SHP77 (cell line): ENCODE measurements around the gene ADAMTS18.

Experiments
- DNase-seq, 2 experiments: peaks; one replicate each; lab custom pipeline; 2025; lab: John Stamatoyannopoulos, UW

ADAMTS18 gene

DNA sequence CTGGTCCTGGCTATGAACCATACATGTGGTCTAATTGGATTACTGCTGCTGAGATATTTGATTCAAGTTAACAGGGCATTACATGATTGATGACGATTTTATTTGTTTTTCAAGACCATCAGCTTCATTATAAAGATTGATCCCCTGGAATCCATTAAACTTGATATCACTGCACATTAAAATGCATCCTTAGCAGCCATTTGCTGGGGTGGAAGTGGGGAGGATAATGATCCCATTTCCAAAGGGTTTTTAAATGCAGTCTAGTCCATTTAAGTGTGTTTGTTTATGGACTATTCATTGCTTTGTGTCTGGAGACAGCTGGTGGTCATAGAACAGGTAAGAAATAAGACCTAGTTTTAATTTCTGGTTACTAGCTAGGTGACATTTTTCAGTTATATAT is 40.9 kb downstream of the ADAMTS18 start:
- DNase-seq: no peak

DNA sequence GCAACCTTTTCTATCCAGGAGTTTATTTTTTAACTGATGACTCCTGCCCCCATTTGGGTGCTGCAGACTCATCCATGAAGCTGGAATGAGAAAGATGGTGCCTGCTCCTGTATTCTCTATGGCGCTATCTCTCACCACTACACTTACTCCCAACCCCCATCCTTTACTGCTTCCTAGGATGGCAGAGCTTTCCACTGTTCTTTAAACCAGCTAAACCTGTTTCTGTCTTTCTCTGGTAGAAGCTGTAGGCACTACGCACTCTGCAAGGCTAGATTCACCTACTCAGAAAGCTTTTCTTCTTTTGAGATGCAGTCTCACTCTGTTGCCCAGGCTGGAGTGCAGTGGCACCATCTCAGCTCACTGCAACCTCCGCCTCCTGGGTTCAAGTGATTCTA is 47.0 kb downstream of the ADAMTS18 start:
- no peak for DNase-seq

GRCh38 chr16:77386831-77387814 is 47.7 kb downstream of the ADAMTS18 start:
- DNase-seq: no peak

DNA sequence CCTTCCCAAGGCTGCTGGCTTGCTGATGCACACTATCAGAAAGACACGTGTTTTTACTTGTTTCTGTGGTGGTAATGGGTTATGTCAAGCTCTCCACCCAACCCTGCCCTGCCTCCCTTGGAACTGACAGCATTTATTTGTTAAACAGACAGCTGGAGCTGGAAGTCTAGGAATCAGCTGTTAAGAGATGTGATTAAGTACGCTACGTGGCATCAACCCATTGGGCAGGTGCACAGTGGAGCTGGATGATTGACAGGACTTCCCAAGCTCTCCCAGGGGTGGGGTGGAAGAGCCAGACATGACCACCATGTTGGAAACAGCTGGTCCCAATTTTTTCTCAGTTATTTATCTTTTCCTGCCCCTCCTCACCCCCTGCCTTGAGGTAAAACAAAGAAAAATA is 49.4 kb downstream of the ADAMTS18 start:
- no peak for DNase-seq

DNA sequence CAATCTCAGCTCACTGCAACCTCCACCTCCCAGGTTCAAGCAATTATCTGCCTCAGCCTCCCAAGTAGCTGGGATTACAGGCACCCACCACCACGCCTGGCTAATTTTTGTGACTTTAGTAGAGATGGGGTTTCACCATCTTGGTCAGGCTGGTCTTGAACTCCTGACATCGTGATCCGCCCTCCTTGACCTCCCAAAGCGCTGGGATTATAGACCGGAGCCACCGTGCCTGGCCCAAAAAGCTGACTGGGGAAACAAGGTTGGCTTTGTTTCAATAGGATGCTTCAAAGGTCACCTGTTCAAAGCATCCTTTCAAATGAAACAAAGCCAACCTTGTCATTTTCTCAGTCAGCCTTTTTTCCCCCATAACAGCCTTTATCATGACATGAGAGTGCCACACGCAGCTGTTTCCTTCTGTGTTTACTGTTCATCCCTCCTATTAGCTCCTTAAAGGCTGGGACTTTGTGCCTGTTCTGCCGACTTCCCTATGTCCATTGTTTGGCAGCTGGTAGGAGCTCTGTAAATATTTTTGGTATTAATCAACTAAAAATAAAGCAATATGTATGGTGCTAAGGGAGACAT is 51.1 kb downstream of the ADAMTS18 start:
- no peak for DNase-seq

DNA sequence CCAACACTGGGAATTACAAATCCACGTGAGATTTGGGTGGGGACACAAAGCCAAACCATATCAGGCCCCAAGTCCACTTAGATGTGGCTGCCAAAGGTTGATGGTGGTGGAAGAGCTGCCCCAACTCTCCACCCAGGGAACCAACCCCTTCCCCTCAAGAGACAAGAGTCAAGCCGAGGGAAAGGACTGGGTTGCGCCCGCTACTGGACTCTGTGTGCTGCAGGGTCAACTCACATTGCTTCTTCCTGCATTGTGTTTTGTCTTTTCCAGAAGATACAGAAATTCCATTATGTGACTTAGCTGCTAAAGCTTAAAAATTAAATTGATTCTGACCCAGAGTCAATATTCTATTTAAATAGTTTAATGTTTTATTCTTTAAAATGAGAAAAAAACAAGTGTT is 58.5 kb downstream of the ADAMTS18 start:
- DNase-seq: no peak

DNA sequence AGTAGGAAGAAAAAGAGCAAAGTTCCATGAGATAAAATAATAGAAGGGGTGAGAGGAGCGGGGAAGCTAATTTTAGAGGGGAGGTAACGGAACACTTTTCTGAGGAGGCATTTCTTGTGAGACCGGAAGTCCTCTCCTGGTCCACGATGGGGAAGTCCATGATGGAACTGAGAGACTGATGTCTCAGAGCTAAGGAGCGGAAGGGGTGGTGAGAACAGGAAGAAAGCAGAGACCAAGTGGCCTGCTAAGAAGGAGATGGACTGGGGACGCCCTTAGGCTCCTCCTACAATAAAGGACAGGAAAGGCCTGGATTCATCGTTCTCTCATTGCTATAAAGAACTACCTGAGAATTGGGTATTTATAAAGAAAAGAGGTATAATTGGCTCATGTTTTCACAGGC is 59.4 kb downstream of the ADAMTS18 start:
- DNase-seq: no peak

DNA sequence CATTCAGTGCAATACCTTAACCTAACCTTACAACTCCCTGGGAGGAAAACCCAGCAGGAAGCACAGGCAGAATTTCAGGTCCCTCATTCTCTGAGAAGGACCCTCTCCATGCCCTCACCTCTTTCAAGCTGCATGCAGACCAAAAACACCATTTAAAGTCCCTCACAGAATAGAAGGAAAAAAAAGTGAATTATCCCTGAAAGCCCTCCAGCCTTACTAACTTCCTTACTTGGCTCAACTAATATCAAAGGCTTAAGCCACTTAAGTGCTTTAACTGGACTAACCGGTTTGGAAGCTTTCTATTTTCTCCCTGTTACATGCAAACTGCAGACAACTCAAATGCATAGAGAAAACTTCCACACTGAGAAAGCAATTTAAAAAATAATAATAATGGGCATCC is 60.5 kb downstream of the ADAMTS18 start:
- no peak for DNase-seq

GRCh38 chr16:77373726-77374125 is 61.1 kb downstream of the ADAMTS18 start:
- no peak for DNase-seq

DNA sequence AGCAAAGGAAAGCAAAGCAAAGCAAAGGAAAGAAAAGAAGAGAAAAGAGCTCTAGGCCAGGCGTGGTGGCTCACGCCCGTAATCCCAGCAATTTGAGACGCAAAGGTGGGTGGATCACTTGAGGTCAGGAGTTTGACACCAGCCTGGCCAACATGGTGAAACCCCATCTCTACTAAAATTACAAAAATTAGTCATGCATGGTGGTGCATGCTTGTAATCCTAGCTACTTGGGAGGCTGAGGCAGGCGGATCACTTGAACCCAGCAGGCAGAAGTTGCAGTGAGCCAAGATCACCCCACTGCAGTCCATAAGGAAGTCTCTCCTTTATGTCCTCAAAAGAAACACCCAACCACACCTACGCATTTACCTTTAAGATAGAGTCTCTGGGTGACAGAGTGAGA is 70.1 kb downstream of the ADAMTS18 start:
- no peak for DNase-seq

- no peak for DNase-seq
These were observed 75.8 kb downstream of the ADAMTS18 start for GRCh38 chr16:77359065-77359502.

DNA sequence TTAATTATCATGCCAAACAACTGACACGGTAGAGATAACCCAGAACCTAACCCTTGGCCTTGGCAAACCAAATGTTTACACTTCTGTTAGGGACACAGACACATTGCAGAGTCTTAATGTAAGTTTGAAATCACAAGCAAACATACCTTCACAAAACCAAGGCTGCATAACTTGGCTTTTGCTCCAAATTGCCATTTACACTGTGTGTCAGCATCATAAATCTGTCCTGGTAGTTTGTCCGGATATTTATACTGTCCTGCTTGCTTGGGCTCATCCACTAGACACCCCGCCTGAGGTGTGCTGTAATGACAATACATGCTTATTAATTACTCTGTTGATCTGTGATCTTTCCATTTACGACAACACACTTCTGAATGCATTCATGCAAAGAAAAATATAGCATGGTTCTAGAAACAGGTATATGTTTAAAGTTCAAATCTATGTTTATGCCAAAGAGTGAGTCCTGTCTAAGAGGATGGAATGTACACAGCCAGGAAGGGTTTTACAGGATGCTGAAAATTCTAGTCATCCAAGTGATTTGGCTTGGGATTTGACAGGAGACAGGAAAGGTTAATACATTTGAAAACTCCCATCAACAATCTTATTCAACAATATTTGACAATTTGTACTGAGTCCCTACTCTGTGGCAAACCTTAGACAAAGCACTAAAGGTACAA is 81.1 kb downstream of the ADAMTS18 start:
- no peak for DNase-seq

- DNase-seq: no peak
These were observed 90.5 kb downstream of the ADAMTS18 start for GRCh38 chr16:77344341-77344740.

- no peak for DNase-seq
These were observed 98.2 kb downstream of the ADAMTS18 start for GRCh38 chr16:77336637-77337036.

- no peak for DNase-seq
These were observed 99.1 kb downstream of the ADAMTS18 start for GRCh38 chr16:77335652-77336234.

DNA sequence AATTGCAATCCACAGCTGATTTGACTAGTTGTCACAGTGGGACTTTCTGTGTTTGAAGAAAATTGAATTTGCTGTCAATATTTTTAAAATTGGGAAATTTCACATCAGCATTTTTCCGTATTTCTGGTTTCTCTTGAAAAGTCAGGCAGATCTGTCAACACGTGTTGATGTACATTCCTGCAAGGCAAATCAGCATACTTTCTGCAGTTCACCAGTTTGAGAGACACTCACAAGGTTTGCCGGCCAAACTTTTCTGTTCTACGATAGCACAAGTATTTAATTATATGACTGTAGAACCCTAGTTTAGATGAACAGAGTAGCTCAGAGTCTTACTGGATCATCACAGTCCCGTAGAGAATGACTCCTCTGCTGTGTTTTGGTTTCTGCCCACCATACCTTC is 102.0 kb downstream of the ADAMTS18 start:
- no peak for DNase-seq

- DNase-seq: no peak
These were observed 102.8 kb downstream of the ADAMTS18 start for GRCh38 chr16:77331802-77332586.

DNA sequence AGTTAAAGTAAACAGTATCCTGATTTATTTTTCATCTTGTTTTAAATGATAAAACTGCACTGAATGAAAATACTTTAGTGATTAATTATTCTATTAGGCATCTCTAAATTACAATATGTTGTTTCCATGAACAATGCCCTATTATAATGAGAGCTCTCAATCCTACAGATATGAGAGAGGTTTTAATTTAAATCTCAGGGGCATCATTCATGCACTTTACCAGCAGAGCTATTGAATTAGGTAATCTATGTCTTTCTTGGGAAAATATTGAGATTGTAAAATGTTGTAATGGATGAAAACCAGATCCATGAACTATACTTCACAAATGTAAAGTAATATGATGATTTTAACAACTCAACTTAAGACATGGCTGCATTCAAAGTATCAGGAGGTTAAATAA is 103.8 kb downstream of the ADAMTS18 start:
- DNase-seq: no peak

- no peak for DNase-seq
These were observed 104.3 kb downstream of the ADAMTS18 start for GRCh38 chr16:77330332-77331042.

- no peak for DNase-seq
These were observed 106.1 kb downstream of the ADAMTS18 start for GRCh38 chr16:77328768-77329167.

- DNase-seq: no peak
These were observed 106.6 kb downstream of the ADAMTS18 start for GRCh38 chr16:77328274-77328673.
